ENCODE data around the gene GEN1.
A peak's percentile ranks its signal among the peaks of the same experiment; 100 is the strongest.

Gene GEN1

DNA sequence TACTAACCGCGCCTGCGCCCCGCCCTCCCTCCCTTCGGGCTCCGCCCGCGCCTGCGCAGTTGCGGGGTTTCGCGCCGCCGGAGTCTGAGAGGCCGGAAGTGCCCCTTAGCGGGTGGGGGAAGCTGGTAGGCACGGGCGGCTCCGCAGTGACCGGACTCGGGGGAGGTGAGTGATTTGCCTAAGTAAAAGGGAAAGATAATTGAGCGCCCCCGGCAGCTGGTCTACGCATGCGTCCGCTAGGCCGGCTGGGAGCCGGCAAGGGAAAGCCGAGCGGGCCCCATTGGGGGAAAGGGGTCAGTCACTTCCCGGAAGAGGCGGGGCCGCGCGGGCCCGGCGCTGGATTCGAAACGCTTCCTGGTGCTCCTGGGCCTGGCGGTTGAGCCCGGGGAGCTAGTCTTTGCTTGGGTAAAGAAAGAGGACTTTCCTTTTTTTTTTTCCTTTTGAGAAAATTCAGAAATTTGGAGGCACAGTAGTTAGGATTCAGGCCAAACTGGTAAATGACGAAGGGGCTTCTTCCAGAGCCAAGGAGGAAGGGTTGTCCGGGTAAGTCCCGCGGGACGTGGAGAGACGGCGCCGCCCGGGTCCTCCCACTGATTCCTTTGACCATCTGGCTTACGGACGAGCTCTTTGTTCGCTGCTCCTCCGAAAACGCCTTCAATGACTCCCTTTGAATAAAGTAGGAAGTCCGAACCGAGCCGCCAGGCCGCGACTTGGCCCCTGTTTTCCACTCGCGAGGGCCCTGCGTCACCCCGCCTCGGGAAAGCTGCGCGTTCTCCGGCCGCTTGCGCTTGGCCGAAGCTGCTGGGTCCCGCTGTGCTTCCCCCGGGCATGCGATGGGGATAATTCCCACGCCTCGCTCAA lies at the start of gene GEN1, which contains the start of gene SMC6:
GEN1 (plus strand) TSS at position 336 of the 861 bp plus-strand sequence. CDS start 5,806 bp downstream, outside the sequence.
SMC6 (minus strand) TSS at position 8 of the 861 bp plus-strand sequence. CDS start 7,864 bp downstream, outside the sequence.
- Histone ChIP-seq H3K27ac (ENCODE audit: low read depth, low read length) (peak within 1 kb of the TSS; percentile 91), H3K4me3 (ENCODE audit: insufficient read depth, low read length, poor library complexity, severe bottlenecking) (peak within 1 kb of the TSS; percentile 90), H3K27me3 (ENCODE audit: low read length) (no peaks in the 10 kb centered on the region), H2AFZ (ENCODE audit: low read depth, low read length, severe bottlenecking) (peak within 1 kb of the TSS; percentile 63), H3K9me2 (replicated peaks; ENCODE audit: insufficient read depth, low read length) (no peaks in the 10 kb centered on the region), H3K36me3 (ENCODE audit: low read length) (peaks cover 9% of the 10 kb centered on the region; the same call in 1 of the 2 replicates), H3K79me2 (ENCODE audit: insufficient read depth, low read length) (peaks cover 95% of the 10 kb centered on the region), H3K9ac (ENCODE audit: low read length) (peak within 1 kb of the TSS; percentile 98), H4K20me1 (ENCODE audit: low read depth, low read length) (peaks cover 31% of the 10 kb centered on the region), H3K4me2 (ENCODE audit: low read depth, low read length, poor library complexity, severe bottlenecking) (peak within 1 kb of the TSS; percentile 99), H3F3A (ENCODE audit: insufficient read depth) (peaks cover 31% of the 10 kb centered on the region), H3K9me3 (ENCODE audit: insufficient read depth, low read length) (no peaks in the 10 kb centered on the region)
- no peak for TF ChIP-seq EZH2phosphoT487 (conservative IDR thresholded peaks at IDR 0.05; ENCODE audit: low read length)
- TF ChIP-seq, protein P1, sequence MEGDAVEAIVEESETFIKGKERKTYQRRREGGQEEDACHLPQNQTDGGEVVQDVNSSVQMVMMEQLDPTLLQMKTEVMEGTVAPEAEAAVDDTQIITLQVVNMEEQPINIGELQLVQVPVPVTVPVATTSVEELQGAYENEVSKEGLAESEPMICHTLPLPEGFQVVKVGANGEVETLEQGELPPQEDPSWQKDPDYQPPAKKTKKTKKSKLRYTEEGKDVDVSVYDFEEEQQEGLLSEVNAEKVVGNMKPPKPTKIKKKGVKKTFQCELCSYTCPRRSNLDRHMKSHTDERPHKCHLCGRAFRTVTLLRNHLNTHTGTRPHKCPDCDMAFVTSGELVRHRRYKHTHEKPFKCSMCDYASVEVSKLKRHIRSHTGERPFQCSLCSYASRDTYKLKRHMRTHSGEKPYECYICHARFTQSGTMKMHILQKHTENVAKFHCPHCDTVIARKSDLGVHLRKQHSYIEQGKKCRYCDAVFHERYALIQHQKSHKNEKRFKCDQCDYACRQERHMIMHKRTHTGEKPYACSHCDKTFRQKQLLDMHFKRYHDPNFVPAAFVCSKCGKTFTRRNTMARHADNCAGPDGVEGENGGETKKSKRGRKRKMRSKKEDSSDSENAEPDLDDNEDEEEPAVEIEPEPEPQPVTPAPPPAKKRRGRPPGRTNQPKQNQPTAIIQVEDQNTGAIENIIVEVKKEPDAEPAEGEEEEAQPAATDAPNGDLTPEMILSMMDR (IDR thresholded peaks at IDR 0.05; ENCODE audit: insufficient read depth, low read length, poor library complexity, severe bottlenecking) = no peak

- Histone ChIP-seq H3K9me3 (ENCODE audit: insufficient read depth, low read length) (no peaks in the 10 kb centered on the region), H3K27ac (ENCODE audit: low read depth, low read length) (no peak overlapping the region), H3K27me3 (ENCODE audit: low read length) (no peaks in the 10 kb centered on the region), H3K9ac (ENCODE audit: low read length) (no peak overlapping the region), H3K4me2 (ENCODE audit: low read depth, low read length, poor library complexity, severe bottlenecking) (no peak overlapping the region), H3K9me2 (replicated peaks; ENCODE audit: insufficient read depth, low read length) (no peaks in the 10 kb centered on the region), H4K20me1 (ENCODE audit: low read depth, low read length) (no peaks in the 10 kb centered on the region), H3F3A (ENCODE audit: insufficient read depth) (peaks cover 3% of the 10 kb centered on the region; the same call in 1 of the 2 replicates), H3K79me2 (ENCODE audit: insufficient read depth, low read length) (no peaks in the 10 kb centered on the region), H2AFZ (ENCODE audit: low read depth, low read length, severe bottlenecking) (no peak overlapping the region), H3K36me3 (ENCODE audit: low read length) (peaks cover 68% of the 10 kb centered on the region), H3K4me3 (ENCODE audit: insufficient read depth, low read length, poor library complexity, severe bottlenecking) (no peak overlapping the region)
- TF ChIP-seq EZH2phosphoT487 (conservative IDR thresholded peaks at IDR 0.05; ENCODE audit: low read length) = no peak
- TF ChIP-seq, protein P1 (IDR thresholded peaks at IDR 0.05; ENCODE audit: insufficient read depth, low read length, poor library complexity, severe bottlenecking) = no peak
Measured at GRCh38 chr2:17706845-17707244, 47.1 kb upstream of the GEN1 start.

GRCh38 chr2:17708501-17708900 lies 45.4 kb upstream of the GEN1 start:
- no peak overlapping the region for H3K4me2 ChIP-seq (ENCODE audit: low read depth, low read length, poor library complexity, severe bottlenecking)
- no peak overlapping the region for H2AFZ ChIP-seq (ENCODE audit: low read depth, low read length, severe bottlenecking)
- H3F3A ChIP-seq (ENCODE audit: insufficient read depth) = no peaks in the 10 kb centered on the region; the same call in 1 of the 2 replicates
- H3K36me3 ChIP-seq (ENCODE audit: low read length) = peaks cover 61% of the 10 kb centered on the region
- H3K4me3 ChIP-seq (ENCODE audit: insufficient read depth, low read length, poor library complexity, severe bottlenecking) = no peak overlapping the region
- H3K9ac ChIP-seq (ENCODE audit: low read length) = no peak overlapping the region
- no peak overlapping the region for H3K27ac ChIP-seq (ENCODE audit: low read depth, low read length)
- H4K20me1 ChIP-seq (ENCODE audit: low read depth, low read length) = no peaks in the 10 kb centered on the region
- H3K79me2 ChIP-seq (ENCODE audit: insufficient read depth, low read length) = no peaks in the 10 kb centered on the region
- H3K9me3 ChIP-seq (ENCODE audit: insufficient read depth, low read length) = no peaks in the 10 kb centered on the region
- H3K9me2 ChIP-seq (replicated peaks; ENCODE audit: insufficient read depth, low read length) = no peaks in the 10 kb centered on the region
- TF ChIP-seq, protein P1 (IDR thresholded peaks at IDR 0.05; ENCODE audit: insufficient read depth, low read length, poor library complexity, severe bottlenecking) = no peak
- no peaks in the 10 kb centered on the region for H3K27me3 ChIP-seq (ENCODE audit: low read length)
